ENCODE data around the gene PSMB11.

PSMB11 gene

GRCh38 chr14:23093104-23093503 is 51.1 kb downstream of the PSMB11 start:
- Histone ChIP-seq H3K4me3 (ENCODE audit: low read length in 2 of 2) (peak overlapping the region; percentile 85 to 99), H3K27me3 (ENCODE audit: control insufficient read depth in 1 of 2, insufficient read depth in 2 of 2, low read length in 2 of 2) (no peaks in the 10 kb centered on the region), H3K36me3 (ENCODE audit: control insufficient read depth in 2 of 2, insufficient read depth in 2 of 2, low read length in 2 of 2) (peaks cover 29 to 33% of the 10 kb centered on the region in 2 donors), H3K9me3 (ENCODE audit: control insufficient read depth in 2 of 2, low read length in 2 of 2) (no peaks in the 10 kb centered on the region), H3K4me1 (ENCODE audit: control insufficient read depth, insufficient read depth, low read length) (peaks cover 18% of the 10 kb centered on the region), H3K27ac (ENCODE audit: low read length) (no peak overlapping the region), H3K9ac (ENCODE audit: low read length in 2 of 2) (peak overlapping the region in 1 of 2 donors; percentile 93)

- no peaks in the 10 kb centered on the region for H3K9me3 ChIP-seq (ENCODE audit: control insufficient read depth in 2 of 2, low read length in 2 of 2)
- peaks cover 18% of the 10 kb centered on the region for H3K4me1 ChIP-seq (ENCODE audit: control insufficient read depth, insufficient read depth, low read length)
- H3K36me3 ChIP-seq (ENCODE audit: control insufficient read depth in 2 of 2, insufficient read depth in 2 of 2, low read length in 2 of 2), result peaks cover 29 to 34% of the 10 kb centered on the region in 2 donors
- H3K27me3 ChIP-seq (ENCODE audit: control insufficient read depth in 1 of 2, insufficient read depth in 2 of 2, low read length in 2 of 2), result no peaks in the 10 kb centered on the region
- H3K27ac ChIP-seq (ENCODE audit: low read length), result no peak overlapping the region
- peak overlapping the region; percentile 85 to 99 for H3K4me3 ChIP-seq (ENCODE audit: low read length in 2 of 2)
- peak overlapping the region in 1 of 2 donors; percentile 93 for H3K9ac ChIP-seq (ENCODE audit: low read length in 2 of 2)
Measured at GRCh38 chr14:23093526-23093925, 51.5 kb downstream of the PSMB11 start.
